ENCODE results near the gene FGD4. TPM values are rescaled to one million over a fixed set of nuclear protein-coding genes. Genes with fewer than 3 reads are reported as not detected.

Gene FGD4
- total and polyA plus RNA-seq, 5 donors = 3.5 to 12.5 (median 10.7) TPM

DNA sequence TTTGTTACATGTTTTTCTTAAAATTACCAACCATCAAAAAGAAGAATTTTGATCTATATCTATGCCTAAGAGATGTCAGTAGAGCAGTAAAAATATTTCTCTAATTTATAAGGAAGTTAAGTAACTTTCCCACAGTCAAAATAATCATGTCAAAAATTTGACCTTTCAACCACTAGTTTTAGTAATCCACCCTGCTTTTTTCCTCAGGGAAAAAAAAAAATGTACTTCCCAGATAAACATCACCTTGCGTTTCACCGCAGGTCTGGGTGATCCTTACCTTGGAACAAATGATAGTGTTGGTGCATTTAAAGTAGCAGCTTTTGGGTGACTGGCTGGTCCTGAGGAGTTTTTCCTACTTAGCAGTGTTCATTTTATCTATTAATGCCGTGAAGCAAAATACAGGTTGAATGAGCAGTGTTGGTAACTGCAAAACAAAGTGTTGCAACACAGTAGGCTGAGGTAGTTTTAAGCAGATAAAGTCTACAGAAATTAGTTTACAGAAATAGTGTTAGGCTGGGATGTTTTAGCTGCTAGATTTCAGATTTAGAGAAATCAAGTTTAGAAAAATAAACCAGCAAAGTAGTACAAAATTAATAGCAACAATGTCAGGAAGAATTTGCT lies 142.5 kb downstream of the FGD4 start:
- H3K9me3 ChIP-seq (ENCODE audit: control insufficient read depth, low read length) = no peaks in the 10 kb centered on the region
- DNase-seq = no peak
- peak in 1 of 2 donors; percentile 22 for ATAC-seq
- H3K4me1 ChIP-seq (ENCODE audit: control insufficient read depth, insufficient read depth, low read length) = peaks cover 7% of the 10 kb centered on the region
- H3K27me3 ChIP-seq (ENCODE audit: control insufficient read depth, insufficient read depth) = no peaks in the 10 kb centered on the region
- WGBS = 37% methylated on average over 3 of the region's 3 CpGs
- H3K27ac ChIP-seq (ENCODE audit: low read length) = no peak overlapping the region
- H3K4me3 ChIP-seq (ENCODE audit: low read length) = no peak overlapping the region
- intact Hi-C loops (cut with DNase I) = no loop called here

GRCh38 chr12:32542428-32543229 lies 143.3 kb downstream of the FGD4 start:
- ATAC-seq (no peak), DNase-seq (no peak)
- Histone ChIP-seq H3K4me1 (ENCODE audit: control insufficient read depth, insufficient read depth, low read length) (peaks cover 7% of the 10 kb centered on the region), H3K9me3 (ENCODE audit: control insufficient read depth, low read length) (no peaks in the 10 kb centered on the region), H3K27ac (ENCODE audit: low read length) (no peak overlapping the region), H3K27me3 (ENCODE audit: control insufficient read depth, insufficient read depth) (no peaks in the 10 kb centered on the region), H3K4me3 (ENCODE audit: low read length) (no peak overlapping the region)
- 73% methylated on average over 6 of the region's 6 CpGs for WGBS
- intact Hi-C loops (cut with DNase I) = no loop called here

GRCh38 chr12:32544893-32545292 lies 145.5 kb downstream of the FGD4 start:
- ATAC-seq (no peak), DNase-seq (no peak)
- Histone ChIP-seq H3K27me3 (ENCODE audit: control insufficient read depth, insufficient read depth) (no peaks in the 10 kb centered on the region), H3K4me3 (ENCODE audit: low read length) (no peak overlapping the region), H3K9me3 (ENCODE audit: control insufficient read depth, low read length) (no peaks in the 10 kb centered on the region), H3K27ac (ENCODE audit: low read length) (no peak overlapping the region), H3K4me1 (ENCODE audit: control insufficient read depth, insufficient read depth, low read length) (peaks cover 15% of the 10 kb centered on the region)
- intact Hi-C loops (cut with DNase I) = no loop called here
- 79% methylated on average over 2 of the region's 2 CpGs for WGBS

GRCh38 chr12:32545413-32545980 lies 146.1 kb downstream of the FGD4 start:
- intact Hi-C loops (cut with DNase I) = no loop called here

GRCh38 chr12:32546272-32546671 lies 146.9 kb downstream of the FGD4 start:
- H3K4me1 ChIP-seq (ENCODE audit: control insufficient read depth, insufficient read depth, low read length) = peaks cover 15% of the 10 kb centered on the region
- H3K27me3 ChIP-seq (ENCODE audit: control insufficient read depth, insufficient read depth) = no peaks in the 10 kb centered on the region
- WGBS = 87% methylated on average over 2 of the region's 2 CpGs
- ATAC-seq = no peak
- no peak overlapping the region for H3K27ac ChIP-seq (ENCODE audit: low read length)
- no peak overlapping the region for H3K4me3 ChIP-seq (ENCODE audit: low read length)
- no peaks in the 10 kb centered on the region for H3K9me3 ChIP-seq (ENCODE audit: control insufficient read depth, low read length)
- DNase-seq = no peak
- intact Hi-C loops (cut with DNase I) = no loop called here

More at GRCh38 chr12:32545413-32545980, 146.1 kb downstream of the FGD4 start:
- H3K4me3 ChIP-seq (ENCODE audit: low read length) = no peak overlapping the region
- H3K27ac ChIP-seq (ENCODE audit: low read length) = no peak overlapping the region
- WGBS = 18% methylated on average over 3 of the region's 3 CpGs
- H3K9me3 ChIP-seq (ENCODE audit: control insufficient read depth, low read length) = no peaks in the 10 kb centered on the region
- ATAC-seq (peak in 1 of 2 donors; percentile 21), DNase-seq (no peak)
- no peaks in the 10 kb centered on the region for H3K27me3 ChIP-seq (ENCODE audit: control insufficient read depth, insufficient read depth)
- peaks cover 15% of the 10 kb centered on the region for H3K4me1 ChIP-seq (ENCODE audit: control insufficient read depth, insufficient read depth, low read length)

DNA sequence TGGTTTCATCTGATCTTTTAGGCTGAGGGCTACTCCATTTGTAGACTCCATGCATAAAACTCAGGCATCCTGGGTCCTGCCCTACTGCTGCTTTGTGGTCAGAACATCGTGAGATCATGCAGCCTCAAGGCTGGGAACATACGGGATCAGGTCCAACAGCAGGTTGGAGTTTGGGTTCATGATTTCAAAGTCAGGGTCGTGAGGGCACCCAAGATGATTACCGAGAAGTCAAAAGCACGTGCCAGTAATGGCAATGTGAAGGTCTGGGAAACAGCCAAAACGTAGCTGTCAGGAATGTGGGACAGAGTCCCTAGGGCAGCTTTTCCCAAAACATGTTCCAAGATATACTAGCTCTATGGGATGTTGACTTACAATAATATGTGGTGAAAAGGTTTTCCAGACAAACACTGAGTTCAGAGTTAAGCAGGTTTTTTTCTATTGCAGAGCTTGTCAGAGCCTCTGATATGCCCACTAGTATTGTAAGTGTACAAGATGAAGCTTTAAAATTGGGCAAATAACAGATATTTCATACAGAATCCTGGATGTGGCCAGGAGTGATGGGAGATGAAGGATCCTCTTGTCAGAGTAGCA lies 149.4 kb downstream of the FGD4 start:
- H3K4me1 ChIP-seq (ENCODE audit: control insufficient read depth, insufficient read depth, low read length) = peaks cover 12% of the 10 kb centered on the region
- H3K27ac ChIP-seq (ENCODE audit: low read length) = peak overlapping the region; percentile 90
- intact Hi-C loops (cut with DNase I) = no loop called here
- WGBS = 8% methylated on average over 6 of the region's 6 CpGs
- H3K9me3 ChIP-seq (ENCODE audit: control insufficient read depth, low read length) = no peaks in the 10 kb centered on the region
- peak overlapping the region; percentile 7 for H3K4me3 ChIP-seq (ENCODE audit: low read length)
- H3K27me3 ChIP-seq (ENCODE audit: control insufficient read depth, insufficient read depth) = no peaks in the 10 kb centered on the region
- DNase-seq (peak in 2 of 3 donors; percentile 21 to 69), ATAC-seq (peak; percentile 70 to 76)

- intact Hi-C loops (cut with DNase I) = no loop called here
- peaks cover 12% of the 10 kb centered on the region for H3K4me1 ChIP-seq (ENCODE audit: control insufficient read depth, insufficient read depth, low read length)
- H3K9me3 ChIP-seq (ENCODE audit: control insufficient read depth, low read length) = no peaks in the 10 kb centered on the region
- peak overlapping the region; percentile 81 for H3K27ac ChIP-seq (ENCODE audit: low read length)
- peak; percentile 57 to 73 for ATAC-seq
- DNase-seq = peak in 2 of 3 donors; percentile 26 to 56
- no peaks in the 10 kb centered on the region for H3K27me3 ChIP-seq (ENCODE audit: control insufficient read depth, insufficient read depth)
- WGBS = 14% methylated on average over 8 of the region's 8 CpGs
- no peak overlapping the region for H3K4me3 ChIP-seq (ENCODE audit: low read length)
These were observed 150.3 kb downstream of the FGD4 start for GRCh38 chr12:32549675-32550079.

DNA sequence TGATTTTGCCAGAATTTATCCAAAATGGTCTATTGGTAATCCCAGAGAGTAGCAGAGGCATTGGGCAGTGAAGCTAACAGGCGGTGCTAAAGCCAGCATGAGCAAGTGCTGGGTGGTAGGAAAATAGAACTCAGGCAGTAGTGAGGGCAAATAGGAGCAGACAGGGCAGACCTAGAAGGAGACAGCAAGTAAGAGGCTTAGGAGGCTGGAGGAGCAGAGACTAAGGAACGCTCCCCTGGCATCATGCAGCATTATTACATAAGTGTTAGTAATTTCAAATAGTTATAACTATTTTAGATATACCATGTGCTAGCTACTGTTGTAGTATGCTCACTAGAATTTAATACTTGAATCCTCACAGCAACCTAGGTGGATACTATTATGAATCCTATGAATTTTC lies 151.7 kb downstream of the FGD4 start:
- ATAC-seq (no peak), DNase-seq (no peak)
- no peak overlapping the region for H3K27ac ChIP-seq (ENCODE audit: low read length)

DNA sequence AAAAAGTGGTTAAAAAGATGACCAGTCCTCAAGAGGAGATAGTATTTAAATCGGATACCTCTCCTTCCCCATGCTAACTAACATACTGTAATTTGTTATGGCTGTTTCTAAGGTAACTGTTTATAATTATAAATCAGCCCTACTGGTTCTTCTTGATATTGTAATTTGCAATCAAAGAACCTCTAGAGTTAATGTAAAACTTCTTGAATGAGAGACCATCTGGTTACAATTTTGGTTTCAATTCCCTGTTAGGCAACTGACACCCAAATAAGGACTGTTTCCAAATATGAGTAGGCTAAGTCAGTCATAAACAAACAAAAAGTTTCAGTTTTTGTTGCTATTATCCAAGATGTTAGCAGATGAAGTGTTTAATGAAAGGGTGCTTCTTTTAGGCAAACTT lies 159.5 kb downstream of the FGD4 start:
- Histone ChIP-seq H3K27me3 (ENCODE audit: control insufficient read depth, insufficient read depth) (no peaks in the 10 kb centered on the region), H3K4me1 (ENCODE audit: control insufficient read depth, insufficient read depth, low read length) (peaks cover 11% of the 10 kb centered on the region), H3K9me3 (ENCODE audit: control insufficient read depth, low read length) (no peaks in the 10 kb centered on the region), H3K27ac (ENCODE audit: low read length) (no peak overlapping the region), H3K4me3 (ENCODE audit: low read length) (peak overlapping the region; percentile 3)
- DNase-seq = no peak
- peak in 1 of 2 donors; percentile 17 for ATAC-seq
- intact Hi-C loops (cut with DNase I) = no loop called here
- WGBS = 24% methylated on average over 1 of the region's 1 CpG

More for the DNA sequence above, 151.7 kb downstream of the FGD4 start:
- Histone ChIP-seq H3K27me3 (ENCODE audit: control insufficient read depth, insufficient read depth) (no peaks in the 10 kb centered on the region), H3K9me3 (ENCODE audit: control insufficient read depth, low read length) (no peaks in the 10 kb centered on the region), H3K4me3 (ENCODE audit: low read length) (no peak overlapping the region), H3K4me1 (ENCODE audit: control insufficient read depth, insufficient read depth, low read length) (peaks cover 14% of the 10 kb centered on the region)
- intact Hi-C loops (cut with DNase I) = no loop called here
- 92% methylated on average over 2 of the region's 2 CpGs for WGBS

- DNase-seq = no peak
- Histone ChIP-seq H3K27ac (ENCODE audit: low read length) (no peak overlapping the region), H3K9me3 (ENCODE audit: control insufficient read depth, low read length) (no peaks in the 10 kb centered on the region), H3K27me3 (ENCODE audit: control insufficient read depth, insufficient read depth) (no peaks in the 10 kb centered on the region), H3K4me1 (ENCODE audit: control insufficient read depth, insufficient read depth, low read length) (peaks cover 11% of the 10 kb centered on the region), H3K4me3 (ENCODE audit: low read length) (peak overlapping the region; percentile 3)
- intact Hi-C loops (cut with DNase I) = no loop called here
- WGBS = 17% methylated on average over 3 of the region's 3 CpGs
- ATAC-seq = no peak
These were observed 160.1 kb downstream of the FGD4 start for GRCh38 chr12:32559434-32559833.

- Histone ChIP-seq H3K27me3 (ENCODE audit: control insufficient read depth, insufficient read depth) (no peaks in the 10 kb centered on the region), H3K4me1 (ENCODE audit: control insufficient read depth, insufficient read depth, low read length) (peaks cover 11% of the 10 kb centered on the region), H3K9me3 (ENCODE audit: control insufficient read depth, low read length) (no peaks in the 10 kb centered on the region), H3K27ac (ENCODE audit: low read length) (peak overlapping the region; percentile 27), H3K4me3 (ENCODE audit: low read length) (no peak overlapping the region)
- intact Hi-C loops (cut with DNase I) = no loop called here
- no peak for DNase-seq
- 97% methylated on average over 4 of the region's 4 CpGs for WGBS
- ATAC-seq = no peak
These were observed 161.2 kb downstream of the FGD4 start for GRCh38 chr12:32560520-32560919.

Measured in right cardiac atrium (tissue), 5 donors.